Stimulated activated CD8-positive, alpha-beta memory T cell treated with anti-CD3 and anti-CD28 coated beads, Interleukin-4, amount 100 ng/mL, for 48 hours (primary cell): ENCODE results near the gene TBC1D14.

ENCODE experiments used
- DNase-seq: peaks from one replicate; pipeline ENCODE4 v3.0.0-alpha.2; 2020

The TBC1D14 gene

GRCh38 chr4:6983544-6984142, 74.0 kb downstream of the TBC1D14 start:
- DNase-seq: no peak

GRCh38 chr4:6984612-6985425, 75.2 kb downstream of the TBC1D14 start:
- no peak for DNase-seq

GRCh38 chr4:6986072-6986780, 76.6 kb downstream of the TBC1D14 start:
- DNase-seq: no peak

GRCh38 chr4:6986781-6987587, 77.4 kb downstream of the TBC1D14 start:
- peak; percentile 93 for DNase-seq

GRCh38 chr4:6987588-6987961, 77.9 kb downstream of the TBC1D14 start:
- no peak for DNase-seq

- DNase-seq: no peak
Observed at GRCh38 chr4:6988016-6988715, 78.5 kb downstream of the TBC1D14 start.

- DNase-seq: no peak
Observed at GRCh38 chr4:6989331-6989923, 79.8 kb downstream of the TBC1D14 start.

- no peak for DNase-seq
Observed at GRCh38 chr4:6990661-6991060, 81.0 kb downstream of the TBC1D14 start.

GRCh38 chr4:6991249-6991648, 81.6 kb downstream of the TBC1D14 start:
- DNase-seq: no peak

GRCh38 chr4:6991771-6992557, 82.3 kb downstream of the TBC1D14 start:
- DNase-seq: no peak

GRCh38 chr4:6992728-6993677, 83.4 kb downstream of the TBC1D14 start:
- DNase-seq: no peak

GRCh38 chr4:6996481-6996880, 86.9 kb downstream of the TBC1D14 start:
- no peak for DNase-seq

- DNase-seq: no peak
Observed at GRCh38 chr4:6999172-7000086, 89.8 kb downstream of the TBC1D14 start.

GRCh38 chr4:7000421-7001176, 91.0 kb downstream of the TBC1D14 start:
- DNase-seq: no peak

- no peak for DNase-seq
Observed at GRCh38 chr4:7001271-7001670, 91.6 kb downstream of the TBC1D14 start.

GRCh38 chr4:7002336-7002735, 92.7 kb downstream of the TBC1D14 start:
- DNase-seq: no peak

- no peak for DNase-seq
Observed at GRCh38 chr4:7003176-7003878, 93.7 kb downstream of the TBC1D14 start.

- no peak for DNase-seq
Observed at GRCh38 chr4:7003879-7004240, 94.2 kb downstream of the TBC1D14 start.
